GM12864 (cell line): ENCODE results near the gene RBM23.
A peak's percentile ranks its signal among the peaks of the same experiment; 100 is the strongest.

ENCODE experiments used
- DNase-seq: peaks from one replicate; pipeline ENCODE4 v3.0.0-alpha.2; 2011; ENCODE audit warnings: low read depth
- H3K4me3 ChIP-seq: 2 replicates; pipeline ENCODE4 v1.5.1; 2011; ENCODE audit warnings: mild to moderate bottlenecking, low read depth, low read length, control low read depth
- CTCF ChIP-seq: IDR thresholded peaks from 2 replicates; pipeline ENCODE4 v1.5.1; 2011; ENCODE audit warnings: low read depth, mild to moderate bottlenecking, moderate library complexity, low read length, control low read depth, inconsistent platforms; ENCODE audit errors: missing control alignments

Gene RBM23

DNA sequence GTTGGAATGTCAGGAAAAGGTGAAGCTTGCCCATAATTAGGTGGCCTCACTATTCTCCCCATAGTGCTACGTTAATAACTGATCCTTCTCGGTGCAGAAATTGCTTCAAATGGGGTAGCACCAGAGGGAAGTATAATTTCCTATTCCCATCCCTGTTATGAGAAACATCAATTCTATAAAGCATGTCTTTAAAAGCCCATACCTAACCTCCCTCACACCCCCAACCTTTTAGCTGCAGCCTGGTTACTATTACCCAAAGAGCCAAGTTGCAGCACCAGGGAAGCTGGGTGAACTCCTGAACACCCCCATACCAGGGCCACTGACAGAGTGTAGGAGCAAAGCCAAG is 15.2 kb downstream of the RBM23 start:
- DNase-seq = no peak
- H3K4me3 ChIP-seq = no peak overlapping the region
- no peak for TF ChIP-seq CTCF

GRCh38 chr14:22901799-22902198 is 17.1 kb downstream of the RBM23 start:
- no peak for TF ChIP-seq CTCF
- DNase-seq = no peak
- H3K4me3 ChIP-seq = no peak overlapping the region

- DNase-seq = no peak
- H3K4me3 ChIP-seq = no peak overlapping the region
- TF ChIP-seq CTCF = peak; percentile 60
Observed at GRCh38 chr14:22900081-22900799, 18.7 kb downstream of the RBM23 start.

DNA sequence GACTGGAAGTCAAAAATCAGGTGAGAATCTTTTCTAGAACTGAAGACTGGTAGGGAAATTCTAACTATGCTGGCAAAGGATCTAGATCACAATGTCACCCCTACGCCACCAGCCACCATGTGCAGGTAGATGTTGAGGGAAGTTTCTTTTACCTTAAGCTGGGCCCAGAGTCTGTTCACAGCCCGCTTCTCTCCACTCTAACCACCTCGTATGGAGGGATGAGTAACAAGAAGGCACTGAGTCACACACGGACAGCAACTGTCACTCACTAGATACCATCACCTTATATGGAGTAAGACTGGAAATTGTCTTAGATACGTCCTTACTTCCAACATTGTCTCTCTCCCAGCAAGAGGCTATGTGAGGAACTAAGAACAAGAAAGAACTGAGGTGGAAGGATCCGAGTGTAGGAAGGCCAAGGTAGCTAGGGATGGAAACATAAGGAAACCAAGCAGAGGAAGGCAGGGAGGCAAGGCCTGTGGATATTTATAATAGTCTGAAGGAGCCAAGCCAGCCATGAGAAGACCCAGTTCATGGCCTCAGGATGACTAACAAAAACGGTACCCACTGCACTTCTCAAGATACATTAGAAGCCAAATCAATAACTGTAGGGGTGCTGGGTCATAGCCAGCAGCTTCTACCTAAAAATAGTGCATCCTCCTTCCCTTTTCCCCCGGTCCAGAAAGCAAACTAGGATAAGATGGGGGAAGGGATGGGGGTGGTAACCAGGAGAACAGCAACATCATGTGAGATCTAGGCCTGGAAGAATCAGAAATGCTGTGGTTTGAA is 20.5 kb downstream of the RBM23 start:
- H3K4me3 ChIP-seq = no peak overlapping the region
- DNase-seq = no peak
- TF ChIP-seq CTCF = no peak

- no peak overlapping the region for H3K4me3 ChIP-seq
- no peak for DNase-seq
- TF ChIP-seq CTCF = no peak
Observed at GRCh38 chr14:22897357-22897756, 21.6 kb downstream of the RBM23 start.

DNA sequence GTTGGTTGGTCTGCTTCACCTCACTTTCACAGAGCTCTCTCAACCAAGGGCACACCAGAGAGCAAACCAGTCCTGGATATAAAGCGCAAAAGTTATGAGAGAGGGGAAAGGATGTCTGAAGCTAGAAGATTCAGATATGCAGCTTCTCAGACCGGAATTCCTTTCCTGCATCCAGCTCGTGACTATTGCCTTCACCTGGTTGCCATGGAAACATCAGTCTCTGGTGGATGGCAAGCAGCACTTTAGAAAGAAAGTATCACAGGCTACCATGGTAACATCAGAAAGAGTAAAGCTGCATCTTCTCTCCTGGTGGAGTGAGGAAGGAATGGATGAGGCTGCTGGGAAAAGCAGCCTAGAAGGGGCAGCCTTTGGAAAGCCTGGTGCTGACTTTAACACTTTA is 22.2 kb downstream of the RBM23 start:
- H3K4me3 ChIP-seq = no peak overlapping the region
- TF ChIP-seq CTCF = no peak
- DNase-seq = no peak
